Astrocyte of the cerebellum (primary cell): Measurements from ENCODE around the gene ZBTB21.

Source experiments
- DNase-seq: peaks from one replicate; pipeline ENCODE4 v3.0.0-alpha.2; 2011; ENCODE audit warnings: low read depth
- H3K4me3 ChIP-seq: 2 replicates; pipeline ENCODE4 v1.5.1; 2011; ENCODE audit warnings: mild to moderate bottlenecking, low read depth, low read length, moderate library complexity
- in situ Hi-C: cut with HindIII; loops from 2 replicates; pipeline ENCODE4 v1.10.0; 2017; ENCODE audit warnings: low sequenced_read_pairs
- TF ChIP-seq, protein P1 (sequence below): IDR thresholded peaks from 2 replicates; pipeline ENCODE4 v1.5.1; 2012; ENCODE audit warnings: low read length, low read depth, moderate library complexity, mild to moderate bottlenecking; ENCODE audit errors: missing control alignments

ZBTB21 gene

DNA sequence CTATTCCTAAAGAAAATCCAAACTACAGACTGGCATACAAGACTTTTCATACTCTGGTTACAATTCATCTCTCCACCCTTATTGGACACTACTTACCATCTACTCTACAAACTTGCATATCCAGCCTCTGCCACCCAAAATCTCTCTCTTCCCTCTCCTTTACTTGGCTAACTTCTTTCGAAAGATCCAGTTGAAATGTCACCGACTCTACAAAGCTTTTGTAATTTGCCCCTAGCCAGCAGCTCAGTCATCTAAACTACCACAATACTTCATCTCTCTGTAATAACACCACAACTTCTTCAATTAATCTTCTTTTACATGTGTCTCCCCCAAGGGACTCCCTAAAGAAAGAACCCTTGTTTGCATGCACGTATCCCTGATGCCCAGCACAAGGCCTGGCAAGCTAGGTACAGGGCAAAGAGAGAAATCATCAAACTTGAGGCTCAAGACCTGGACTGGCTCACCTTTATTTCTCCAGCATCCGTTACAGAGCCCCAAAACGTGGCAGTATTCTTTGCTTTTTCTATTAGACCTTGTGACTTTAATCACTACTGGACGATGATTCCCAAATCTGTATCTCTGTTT is 2.7 kb downstream of the ZBTB21 start:
- DNase-seq: no peak
- TF ChIP-seq, protein P1, sequence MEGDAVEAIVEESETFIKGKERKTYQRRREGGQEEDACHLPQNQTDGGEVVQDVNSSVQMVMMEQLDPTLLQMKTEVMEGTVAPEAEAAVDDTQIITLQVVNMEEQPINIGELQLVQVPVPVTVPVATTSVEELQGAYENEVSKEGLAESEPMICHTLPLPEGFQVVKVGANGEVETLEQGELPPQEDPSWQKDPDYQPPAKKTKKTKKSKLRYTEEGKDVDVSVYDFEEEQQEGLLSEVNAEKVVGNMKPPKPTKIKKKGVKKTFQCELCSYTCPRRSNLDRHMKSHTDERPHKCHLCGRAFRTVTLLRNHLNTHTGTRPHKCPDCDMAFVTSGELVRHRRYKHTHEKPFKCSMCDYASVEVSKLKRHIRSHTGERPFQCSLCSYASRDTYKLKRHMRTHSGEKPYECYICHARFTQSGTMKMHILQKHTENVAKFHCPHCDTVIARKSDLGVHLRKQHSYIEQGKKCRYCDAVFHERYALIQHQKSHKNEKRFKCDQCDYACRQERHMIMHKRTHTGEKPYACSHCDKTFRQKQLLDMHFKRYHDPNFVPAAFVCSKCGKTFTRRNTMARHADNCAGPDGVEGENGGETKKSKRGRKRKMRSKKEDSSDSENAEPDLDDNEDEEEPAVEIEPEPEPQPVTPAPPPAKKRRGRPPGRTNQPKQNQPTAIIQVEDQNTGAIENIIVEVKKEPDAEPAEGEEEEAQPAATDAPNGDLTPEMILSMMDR: no peak
- in situ Hi-C loops: loop anchor here (5.0 kb wide), 1 partner anchor 45 kb away; no protein-coding TSS in a partner anchor
- H3K4me3 ChIP-seq: no peak overlapping the region

- TF ChIP-seq, protein P1: no peak
- in situ Hi-C loops: loop anchor here (5.0 kb wide), 1 partner anchor 44 kb away; no protein-coding TSS in a partner anchor
- H3K4me3 ChIP-seq: no peak overlapping the region
- no peak for DNase-seq
These were observed 3.4 kb downstream of the ZBTB21 start for GRCh38 chr21:42006765-42007164.

- no peak for DNase-seq
- H3K4me3 ChIP-seq: no peak overlapping the region
- TF ChIP-seq, protein P1: no peak
- in situ Hi-C loops: loop anchor here (5.0 kb wide), 1 partner anchor 42 kb away; no protein-coding TSS in a partner anchor
These were observed 5.6 kb downstream of the ZBTB21 start for GRCh38 chr21:42004406-42005199.

GRCh38 chr21:42003051-42003461 is 7.1 kb downstream of the ZBTB21 start:
- no peak overlapping the region for H3K4me3 ChIP-seq
- no peak for DNase-seq
- TF ChIP-seq, protein P1: no peak
- in situ Hi-C loops: no loop called here

DNA sequence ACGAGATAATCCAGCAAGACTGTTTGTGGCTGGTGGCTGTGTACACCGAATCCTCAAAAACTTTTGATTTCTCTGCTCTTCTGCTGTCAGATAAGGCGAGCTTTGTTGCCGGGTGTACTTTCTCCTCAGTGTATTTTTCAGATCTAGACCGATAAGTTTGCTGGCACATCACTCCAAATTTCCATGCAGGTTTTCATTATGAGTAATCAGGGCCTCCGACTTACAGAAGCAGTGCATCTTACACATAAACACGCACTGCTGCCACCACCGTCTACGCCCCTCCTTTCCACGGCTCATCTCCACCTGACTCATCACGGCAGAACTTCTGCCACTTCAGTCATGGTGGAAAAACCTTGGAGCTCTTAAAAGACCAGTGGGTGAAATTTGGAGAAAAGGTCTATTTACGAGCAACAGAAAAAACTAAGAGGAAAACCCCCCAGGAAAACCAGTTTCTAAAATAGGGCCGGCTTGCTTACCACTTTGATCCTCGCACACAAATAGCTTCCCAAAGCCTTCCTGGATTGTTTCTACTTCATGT is 7.7 kb downstream of the ZBTB21 start:
- TF ChIP-seq, protein P1: no peak
- peak; percentile 76 for DNase-seq
- no peak overlapping the region for H3K4me3 ChIP-seq
- in situ Hi-C loops: no loop called here

DNA sequence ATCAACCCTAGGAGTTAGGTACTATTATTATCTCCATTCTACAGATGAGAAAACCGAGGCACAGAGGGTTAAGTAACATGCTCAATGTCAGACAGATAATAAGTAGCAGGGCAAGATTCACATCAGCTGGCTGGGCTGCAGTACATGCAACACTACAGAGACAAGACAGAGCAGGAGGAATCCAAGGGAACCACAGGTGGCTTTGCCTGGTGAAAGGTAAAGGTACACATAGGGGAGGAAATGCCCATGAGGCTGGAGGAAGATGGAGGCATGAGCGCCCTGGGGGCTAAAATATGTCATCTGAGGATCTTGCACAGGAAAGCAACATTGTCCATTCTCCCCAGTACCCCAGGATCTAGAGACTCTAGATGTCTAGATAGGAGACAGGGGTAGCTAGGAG is 8.4 kb downstream of the ZBTB21 start:
- TF ChIP-seq, protein P1: no peak
- DNase-seq: no peak
- in situ Hi-C loops: no loop called here
- no peak overlapping the region for H3K4me3 ChIP-seq
